OCI-LY3 (cell line): Measurements from ENCODE around the gene CACNA2D3.

ENCODE experiments used
- H2AFZ ChIP-seq: fragments of 200-600, 300-600 bp; shearing (Covaris generic); 2 replicates; pipeline ENCODE4 v1.6.0; 2014; ENCODE audit warnings: antibody characterized with exemption, low read depth, low read length
- H3K27ac ChIP-seq: fragments of 200-600, 300-600 bp; sonication (generic); 2 replicates; pipeline ENCODE4 v1.5.1; 2014; ENCODE audit warnings: mild to moderate bottlenecking, low read length, moderate library complexity, mixed read lengths
- H3K27me3 ChIP-seq: fragments of 200-600, 300-600 bp; sonication (generic); 2 replicates; pipeline ENCODE4 v1.6.1; 2014; ENCODE audit warnings: low read depth, low read length, mixed read lengths
- H3K36me3 ChIP-seq: fragments of 200-600, 300-600 bp; sonication (generic); replicated peaks from 2 replicates; pipeline ENCODE3; 2014; ENCODE audit warnings: low read depth, low read length, mixed read lengths
- H3K4me1 ChIP-seq: fragments of 300-600, 200-600 bp; sonication (generic); 2 replicates; pipeline ENCODE4 v1.6.1; 2014; ENCODE audit warnings: low read length, mixed read lengths
- H3K4me2 ChIP-seq: fragments of 200-600, 300-600 bp; sonication (generic); 2 replicates; pipeline ENCODE4 v1.6.1; 2014; ENCODE audit warnings: low read length, mixed read lengths
- H3K4me3 ChIP-seq: fragments of 300-600, 200-600 bp; sonication (generic); 2 replicates; pipeline ENCODE4 v1.5.1; 2014; ENCODE audit warnings: antibody characterized with exemption, mild to moderate bottlenecking, low read length, moderate library complexity
- H3K79me2 ChIP-seq: fragments of 300-600, 200-600 bp; shearing (Covaris generic); 2 replicates; pipeline ENCODE4 v1.6.1; 2014; ENCODE audit warnings: mild to moderate bottlenecking, low read length, mixed read lengths
- H3K9ac ChIP-seq: fragments of 300-600, 200-600 bp; shearing (Covaris generic); 2 replicates; pipeline ENCODE4 v1.6.0; 2014; ENCODE audit warnings: mild to moderate bottlenecking, low read length, moderate library complexity
- H3K9me3 ChIP-seq: fragments of 200-600, 300-600 bp; shearing (Covaris generic); 2 replicates; pipeline ENCODE4 v1.6.1; 2014; ENCODE audit warnings: low read length, mixed read lengths; ENCODE audit not compliant: insufficient read depth
- H4K20me1 ChIP-seq: fragments of 200-600, 300-600 bp; sonication (generic); 2 replicates; pipeline ENCODE4 v1.6.1; 2016; ENCODE audit warnings: low read length, mixed read lengths; ENCODE audit not compliant: insufficient read depth
- EZH2phosphoT487 ChIP-seq: fragments of 200-600 bp; shearing (Covaris generic); IDR thresholded peaks from 2 replicates; pipeline ENCODE4 v1.6.1; 2018; ENCODE audit warnings: antibody characterized with exemption, mixed run types, low read depth
- TF ChIP-seq, protein P1 (sequence below): fragments of 200-600, 300-600 bp; sonication (generic); IDR thresholded peaks from 2 replicates; pipeline ENCODE4 v1.5.1; 2014; ENCODE audit warnings: antibody characterized with exemption, low read length, low read depth

The CACNA2D3 gene

DNA sequence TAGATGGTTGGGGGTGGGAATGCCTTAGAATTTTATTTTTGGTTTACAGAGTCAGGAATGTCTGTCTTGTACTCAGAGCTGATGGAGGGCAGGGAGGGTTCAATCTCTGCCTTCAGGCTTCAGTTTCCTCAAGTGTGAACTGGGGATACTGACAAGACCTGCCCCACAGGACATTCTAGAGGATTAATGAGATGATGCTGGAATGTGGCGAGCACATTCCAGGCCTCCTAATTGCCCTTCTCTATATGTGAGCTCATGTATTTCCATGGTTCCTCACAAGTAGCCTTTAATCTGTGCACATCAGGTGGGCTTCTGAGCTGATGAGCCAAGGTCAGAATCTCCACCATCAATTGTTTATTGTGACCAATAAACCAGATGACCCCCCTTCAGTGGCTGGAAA lies 90.4 kb downstream of the CACNA2D3 start:
- H3K27me3 ChIP-seq: peaks cover 31% of the 10 kb centered on the region
- no peaks in the 10 kb centered on the region for H3K36me3 ChIP-seq
- no peak overlapping the region for H3K27ac ChIP-seq
- no peaks in the 10 kb centered on the region for H3K4me1 ChIP-seq
- H3K9me3 ChIP-seq: no peaks in the 10 kb centered on the region
- H4K20me1 ChIP-seq: no peaks in the 10 kb centered on the region
- H3K4me2 ChIP-seq: no peak overlapping the region
- H3K9ac ChIP-seq: no peak overlapping the region
- TF ChIP-seq, protein P1, sequence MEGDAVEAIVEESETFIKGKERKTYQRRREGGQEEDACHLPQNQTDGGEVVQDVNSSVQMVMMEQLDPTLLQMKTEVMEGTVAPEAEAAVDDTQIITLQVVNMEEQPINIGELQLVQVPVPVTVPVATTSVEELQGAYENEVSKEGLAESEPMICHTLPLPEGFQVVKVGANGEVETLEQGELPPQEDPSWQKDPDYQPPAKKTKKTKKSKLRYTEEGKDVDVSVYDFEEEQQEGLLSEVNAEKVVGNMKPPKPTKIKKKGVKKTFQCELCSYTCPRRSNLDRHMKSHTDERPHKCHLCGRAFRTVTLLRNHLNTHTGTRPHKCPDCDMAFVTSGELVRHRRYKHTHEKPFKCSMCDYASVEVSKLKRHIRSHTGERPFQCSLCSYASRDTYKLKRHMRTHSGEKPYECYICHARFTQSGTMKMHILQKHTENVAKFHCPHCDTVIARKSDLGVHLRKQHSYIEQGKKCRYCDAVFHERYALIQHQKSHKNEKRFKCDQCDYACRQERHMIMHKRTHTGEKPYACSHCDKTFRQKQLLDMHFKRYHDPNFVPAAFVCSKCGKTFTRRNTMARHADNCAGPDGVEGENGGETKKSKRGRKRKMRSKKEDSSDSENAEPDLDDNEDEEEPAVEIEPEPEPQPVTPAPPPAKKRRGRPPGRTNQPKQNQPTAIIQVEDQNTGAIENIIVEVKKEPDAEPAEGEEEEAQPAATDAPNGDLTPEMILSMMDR: no peak
- TF ChIP-seq EZH2phosphoT487: no peak
- H3K4me3 ChIP-seq: no peak overlapping the region
- no peaks in the 10 kb centered on the region for H3K79me2 ChIP-seq
- H2AFZ ChIP-seq: no peak overlapping the region

GRCh38 chr3:54213907-54214306 lies 91.6 kb downstream of the CACNA2D3 start:
- Histone ChIP-seq H4K20me1 (no peaks in the 10 kb centered on the region), H3K4me2 (no peak overlapping the region), H3K9ac (no peak overlapping the region), H3K4me1 (no peaks in the 10 kb centered on the region), H3K27me3 (peaks cover 31% of the 10 kb centered on the region), H3K9me3 (no peaks in the 10 kb centered on the region), H3K27ac (no peak overlapping the region), H3K79me2 (no peaks in the 10 kb centered on the region), H3K4me3 (no peak overlapping the region), H2AFZ (no peak overlapping the region), H3K36me3 (no peaks in the 10 kb centered on the region)
- TF ChIP-seq EZH2phosphoT487: no peak
- TF ChIP-seq, protein P1: no peak

DNA sequence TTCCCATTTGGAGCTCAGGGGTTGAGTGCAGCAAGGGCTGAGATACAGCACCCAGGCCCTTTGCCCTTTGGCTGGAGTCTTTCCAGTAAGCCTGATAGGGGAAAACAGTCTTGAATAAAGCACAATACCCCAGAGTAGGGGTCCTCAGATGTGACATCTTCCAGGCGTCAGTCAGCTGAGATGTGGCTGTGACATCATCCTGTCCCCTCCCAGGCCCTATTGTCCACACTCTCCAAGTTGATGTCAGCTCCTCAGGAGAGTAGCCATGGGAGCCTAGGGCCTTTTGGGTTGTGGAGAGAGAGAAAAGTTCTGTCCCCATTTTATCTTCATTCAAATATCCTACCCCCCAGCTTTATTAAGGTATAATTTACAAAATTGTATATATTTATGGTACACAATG lies 92.5 kb downstream of the CACNA2D3 start:
- TF ChIP-seq, protein P1: no peak
- no peak for TF ChIP-seq EZH2phosphoT487
- Histone ChIP-seq H3K9ac (no peak overlapping the region), H3K79me2 (no peaks in the 10 kb centered on the region), H4K20me1 (no peaks in the 10 kb centered on the region), H3K27me3 (peaks cover 32% of the 10 kb centered on the region), H2AFZ (no peak overlapping the region), H3K9me3 (no peaks in the 10 kb centered on the region), H3K4me3 (no peak overlapping the region), H3K4me1 (no peaks in the 10 kb centered on the region), H3K36me3 (no peaks in the 10 kb centered on the region), H3K4me2 (no peak overlapping the region), H3K27ac (no peak overlapping the region)

GRCh38 chr3:54215521-54215920 lies 93.2 kb downstream of the CACNA2D3 start:
- no peak overlapping the region for H2AFZ ChIP-seq
- no peak overlapping the region for H3K4me2 ChIP-seq
- no peak for TF ChIP-seq EZH2phosphoT487
- TF ChIP-seq, protein P1: no peak
- no peak overlapping the region for H3K4me3 ChIP-seq
- H3K4me1 ChIP-seq: no peaks in the 10 kb centered on the region
- H3K27ac ChIP-seq: no peak overlapping the region
- no peaks in the 10 kb centered on the region for H3K9me3 ChIP-seq
- H3K36me3 ChIP-seq: no peaks in the 10 kb centered on the region
- peaks cover 29% of the 10 kb centered on the region for H3K27me3 ChIP-seq
- no peaks in the 10 kb centered on the region for H3K79me2 ChIP-seq
- no peak overlapping the region for H3K9ac ChIP-seq
- no peaks in the 10 kb centered on the region for H4K20me1 ChIP-seq
